ENCODE results near the gene MOB2.

Gene MOB2, protein sequence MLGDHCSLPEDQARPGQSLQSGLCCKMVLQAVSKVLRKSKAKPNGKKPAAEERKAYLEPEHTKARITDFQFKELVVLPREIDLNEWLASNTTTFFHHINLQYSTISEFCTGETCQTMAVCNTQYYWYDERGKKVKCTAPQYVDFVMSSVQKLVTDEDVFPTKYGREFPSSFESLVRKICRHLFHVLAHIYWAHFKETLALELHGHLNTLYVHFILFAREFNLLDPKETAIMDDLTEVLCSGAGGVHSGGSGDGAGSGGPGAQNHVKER

DNA sequence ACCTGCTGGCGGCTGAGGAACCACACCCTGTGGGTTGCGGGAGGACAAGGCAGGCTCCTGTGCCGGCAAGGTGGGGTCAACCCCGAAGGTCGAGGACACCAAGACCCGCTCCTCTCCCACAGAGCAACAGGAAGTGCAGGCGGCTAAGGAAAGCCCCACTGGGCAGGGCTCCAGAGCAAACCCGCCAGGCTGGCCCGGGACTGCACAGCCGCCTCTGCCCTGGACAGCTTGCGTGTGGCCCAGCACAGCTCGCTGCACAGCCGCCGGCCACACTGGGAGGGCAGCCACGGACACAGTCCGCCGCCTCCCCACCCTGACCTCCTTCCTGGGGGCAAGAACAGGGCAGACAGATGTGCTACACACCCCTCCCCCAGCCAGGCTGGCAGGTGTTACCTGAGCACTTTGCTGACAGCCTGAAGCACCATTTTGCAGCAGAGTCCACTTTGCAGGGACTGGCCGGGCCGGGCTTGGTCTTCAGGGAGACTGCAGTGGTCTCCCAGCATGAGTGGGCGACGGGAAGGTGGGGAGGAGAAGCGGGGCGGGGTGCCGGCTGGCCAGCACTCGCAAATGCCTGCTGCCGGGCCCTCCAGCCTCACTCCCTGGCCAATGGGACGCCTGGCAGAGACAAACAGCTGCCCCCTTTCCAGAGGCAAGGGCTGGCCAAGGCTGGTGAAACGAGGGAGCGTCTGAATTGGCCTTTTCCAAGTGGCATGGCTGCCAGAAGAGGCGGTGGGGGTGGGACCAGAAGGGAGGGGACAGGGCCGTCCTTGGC lies at the start of gene MOB2:
MOB2 (minus strand) TSS at position 726 of the 772 bp plus-strand sequence; CDS start at position 503, 223 bp downstream.
- Histone ChIP-seq H4K20me1 (ENCODE audit: insufficient read depth, low read length) (peaks cover 56% of the 10 kb centered on the region), H3K4me1 (ENCODE audit: low read length) (0 out of 2 replicates have a peak, but pooled peaks cover 4% of the 10 kb centered on the region), H3K36me3 (replicated peaks; ENCODE audit: low read depth, low read length) (no peaks in the 10 kb centered on the region)

DNA sequence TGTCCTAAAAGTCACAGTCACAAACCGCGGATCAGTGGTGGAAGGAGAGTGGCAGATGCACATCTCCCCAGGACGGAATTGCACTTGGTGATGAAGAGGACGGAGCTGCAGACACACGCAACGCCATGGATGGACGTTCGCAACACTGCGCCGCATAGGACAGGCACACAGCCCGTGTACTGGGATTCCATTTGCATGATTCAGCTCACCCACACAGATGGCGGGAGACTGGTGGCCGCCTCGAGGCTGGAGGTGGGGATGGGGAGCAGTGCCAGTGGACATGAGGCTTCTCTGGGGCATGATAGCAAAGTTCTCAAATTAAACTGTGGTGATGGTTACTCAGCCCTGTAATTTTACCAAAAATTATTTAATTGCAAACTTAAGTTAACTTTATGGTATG lies 48.1 kb upstream of the MOB2 start:
- no peak overlapping the region for H3K27ac ChIP-seq (ENCODE audit: low read length)
- H3K79me2 ChIP-seq (ENCODE audit: low read length), result peaks cover 56% of the 10 kb centered on the region
- H4K20me1 ChIP-seq (ENCODE audit: insufficient read depth, low read length), result peaks cover 26% of the 10 kb centered on the region
- no peaks in the 10 kb centered on the region for H3K4me1 ChIP-seq (ENCODE audit: low read length)
- H3K27me3 ChIP-seq (ENCODE audit: low read depth, low read length), result peaks cover 9% of the 10 kb centered on the region
- no peak overlapping the region for H3K4me2 ChIP-seq (ENCODE audit: low read length)
- H3K36me3 ChIP-seq (replicated peaks; ENCODE audit: low read depth, low read length), result peaks cover 5% of the 10 kb centered on the region
- no peak overlapping the region for H3K9ac ChIP-seq (ENCODE audit: low read length)
- TF ChIP-seq, protein P1, sequence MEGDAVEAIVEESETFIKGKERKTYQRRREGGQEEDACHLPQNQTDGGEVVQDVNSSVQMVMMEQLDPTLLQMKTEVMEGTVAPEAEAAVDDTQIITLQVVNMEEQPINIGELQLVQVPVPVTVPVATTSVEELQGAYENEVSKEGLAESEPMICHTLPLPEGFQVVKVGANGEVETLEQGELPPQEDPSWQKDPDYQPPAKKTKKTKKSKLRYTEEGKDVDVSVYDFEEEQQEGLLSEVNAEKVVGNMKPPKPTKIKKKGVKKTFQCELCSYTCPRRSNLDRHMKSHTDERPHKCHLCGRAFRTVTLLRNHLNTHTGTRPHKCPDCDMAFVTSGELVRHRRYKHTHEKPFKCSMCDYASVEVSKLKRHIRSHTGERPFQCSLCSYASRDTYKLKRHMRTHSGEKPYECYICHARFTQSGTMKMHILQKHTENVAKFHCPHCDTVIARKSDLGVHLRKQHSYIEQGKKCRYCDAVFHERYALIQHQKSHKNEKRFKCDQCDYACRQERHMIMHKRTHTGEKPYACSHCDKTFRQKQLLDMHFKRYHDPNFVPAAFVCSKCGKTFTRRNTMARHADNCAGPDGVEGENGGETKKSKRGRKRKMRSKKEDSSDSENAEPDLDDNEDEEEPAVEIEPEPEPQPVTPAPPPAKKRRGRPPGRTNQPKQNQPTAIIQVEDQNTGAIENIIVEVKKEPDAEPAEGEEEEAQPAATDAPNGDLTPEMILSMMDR (IDR thresholded peaks at IDR 0.05; ENCODE audit: low read depth, low read length), result no peak
- TF ChIP-seq EZH2phosphoT487 (IDR thresholded peaks at IDR 0.05; ENCODE audit: low read depth), result no peak
- no peak overlapping the region for H3K4me3 ChIP-seq (ENCODE audit: low read length)
- H3K9me3 ChIP-seq (ENCODE audit: insufficient read depth, low read length), result peaks cover 4% of the 10 kb centered on the region; the same call in 1 of the 2 replicates
- no peak overlapping the region for H2AFZ ChIP-seq (ENCODE audit: low read depth, low read length)

More for the DNA sequence above, at the start of gene MOB2:
- Histone ChIP-seq H2AFZ (ENCODE audit: low read depth, low read length) (no peak within 1 kb of the TSS), H3K79me2 (ENCODE audit: low read length) (peaks cover 12% of the 10 kb centered on the region), H3K27me3 (ENCODE audit: low read depth, low read length) (no peaks in the 10 kb centered on the region), H3K9ac (ENCODE audit: low read length) (no peak within 1 kb of the TSS), H3K4me3 (ENCODE audit: low read length) (no peak within 1 kb of the TSS), H3K4me2 (ENCODE audit: low read length) (no peak within 1 kb of the TSS), H3K27ac (ENCODE audit: low read length) (no peak within 1 kb of the TSS), H3K9me3 (ENCODE audit: insufficient read depth, low read length) (no peaks in the 10 kb centered on the region)
- TF ChIP-seq, protein P1 (IDR thresholded peaks at IDR 0.05; ENCODE audit: low read depth, low read length), result no peak
- no peak for TF ChIP-seq EZH2phosphoT487 (IDR thresholded peaks at IDR 0.05; ENCODE audit: low read depth)

DNA sequence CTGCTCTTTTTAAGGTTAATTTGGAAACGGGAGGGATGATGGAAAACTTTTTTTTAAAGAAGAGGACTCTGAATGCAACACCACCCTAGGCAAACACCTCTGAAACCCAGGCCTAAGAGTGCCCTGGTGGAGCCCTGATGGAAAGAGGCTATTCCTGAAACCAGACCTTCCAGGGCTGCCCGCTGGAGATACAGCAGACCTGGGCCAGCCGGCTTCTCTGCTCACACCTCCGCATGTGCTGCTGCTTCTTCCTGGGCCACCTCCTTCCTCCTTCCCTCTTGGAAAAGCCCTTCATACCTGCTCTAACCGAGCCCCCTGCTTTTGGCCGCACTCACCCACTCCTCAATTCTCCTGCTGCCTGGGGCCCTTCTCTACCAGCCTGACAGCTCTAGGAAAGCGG lies 47.6 kb upstream of the MOB2 start:
- peaks cover 9% of the 10 kb centered on the region for H3K27me3 ChIP-seq (ENCODE audit: low read depth, low read length)
- no peak overlapping the region for H2AFZ ChIP-seq (ENCODE audit: low read depth, low read length)
- no peak overlapping the region for H3K9ac ChIP-seq (ENCODE audit: low read length)
- H3K27ac ChIP-seq (ENCODE audit: low read length), result no peak overlapping the region
- TF ChIP-seq, protein P1 (IDR thresholded peaks at IDR 0.05; ENCODE audit: low read depth, low read length), result no peak
- TF ChIP-seq EZH2phosphoT487 (IDR thresholded peaks at IDR 0.05; ENCODE audit: low read depth), result no peak
- peaks cover 4% of the 10 kb centered on the region; the same call in 1 of the 2 replicates for H3K9me3 ChIP-seq (ENCODE audit: insufficient read depth, low read length)
- H3K4me1 ChIP-seq (ENCODE audit: low read length), result no peaks in the 10 kb centered on the region
- H3K79me2 ChIP-seq (ENCODE audit: low read length), result peaks cover 61% of the 10 kb centered on the region
- H3K4me3 ChIP-seq (ENCODE audit: low read length), result no peak overlapping the region
- peaks cover 26% of the 10 kb centered on the region for H4K20me1 ChIP-seq (ENCODE audit: insufficient read depth, low read length)
- peaks cover 5% of the 10 kb centered on the region for H3K36me3 ChIP-seq (replicated peaks; ENCODE audit: low read depth, low read length)
- no peak overlapping the region for H3K4me2 ChIP-seq (ENCODE audit: low read length)

DNA sequence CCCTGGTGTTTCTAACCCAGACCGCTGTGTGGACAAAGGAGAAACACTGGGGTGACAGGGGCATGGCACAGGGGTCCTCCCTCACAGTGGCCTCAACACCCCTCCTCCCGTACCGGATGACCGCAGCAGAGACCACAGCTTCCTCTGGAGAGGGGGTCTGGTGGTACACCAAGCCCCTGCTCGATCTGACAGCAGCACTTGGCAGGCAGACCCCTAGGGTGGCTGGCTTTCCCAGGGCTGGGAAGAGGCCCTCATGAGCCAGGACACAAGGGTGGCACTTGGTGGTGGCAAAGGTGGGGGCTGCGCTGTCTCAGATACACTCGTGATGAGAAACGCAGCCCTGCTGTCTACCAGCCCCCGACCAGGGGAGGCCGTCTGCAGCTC lies 46.8 kb upstream of the MOB2 start:
- no peak overlapping the region for H3K9ac ChIP-seq (ENCODE audit: low read length)
- no peak overlapping the region for H2AFZ ChIP-seq (ENCODE audit: low read depth, low read length)
- H4K20me1 ChIP-seq (ENCODE audit: insufficient read depth, low read length), result peaks cover 35% of the 10 kb centered on the region
- TF ChIP-seq, protein P1 (IDR thresholded peaks at IDR 0.05; ENCODE audit: low read depth, low read length), result no peak
- TF ChIP-seq EZH2phosphoT487 (IDR thresholded peaks at IDR 0.05; ENCODE audit: low read depth), result no peak
- peaks cover 4% of the 10 kb centered on the region; the same call in 1 of the 2 replicates for H3K9me3 ChIP-seq (ENCODE audit: insufficient read depth, low read length)
- no peak overlapping the region for H3K4me3 ChIP-seq (ENCODE audit: low read length)
- peaks cover 69% of the 10 kb centered on the region for H3K79me2 ChIP-seq (ENCODE audit: low read length)
- no peak overlapping the region for H3K4me2 ChIP-seq (ENCODE audit: low read length)
- no peaks in the 10 kb centered on the region for H3K4me1 ChIP-seq (ENCODE audit: low read length)
- no peak overlapping the region for H3K27ac ChIP-seq (ENCODE audit: low read length)
- peaks cover 5% of the 10 kb centered on the region for H3K36me3 ChIP-seq (replicated peaks; ENCODE audit: low read depth, low read length)
- peaks cover 6% of the 10 kb centered on the region for H3K27me3 ChIP-seq (ENCODE audit: low read depth, low read length)

Measured in OCI-LY3 (cell line).